H1 (cell line): Measurements from ENCODE around the gene PFKFB3.

Source experiments
- EZH2 ChIP-seq: fragments of 200-600 bp; sonication (generic); IDR thresholded peaks from 2 replicates; pipeline ENCODE4 v1.7.1; 2012; ENCODE audit warnings: low read depth, mild to moderate bottlenecking, moderate library complexity, low read length, inconsistent platforms; ENCODE audit not compliant: severe bottlenecking
- HDAC2 ChIP-seq, 2 experiments: fragments of 300-600 bp in 1 of 2; sonication (generic) in 1 of 2; IDR thresholded peaks; 2 replicates each; pipeline ENCODE4 v1.6.1; 2011 to 2012; ENCODE audit warnings: low read depth in 2 of 2, low read length in 2 of 2, mild to moderate bottlenecking in 2 of 2, moderate library complexity in 2 of 2, borderline replicate concordance in 1 of 2, inconsistent platforms in 1 of 2
- JUN ChIP-seq: IDR thresholded peaks from 2 replicates; pipeline ENCODE4 v1.6.1; 2011; ENCODE audit warnings: low read depth, mild to moderate bottlenecking, improper control_type of control experiment, low read length
- POLR2AphosphoS5 ChIP-seq: IDR thresholded peaks from 2 replicates; pipeline ENCODE4 v1.6.1; 2011; ENCODE audit warnings: low read depth, low read length
- RAD21 ChIP-seq, 2 experiments: IDR thresholded peaks in 1 of 2; conservative IDR thresholded peaks in 1 of 2; 2 replicates each; pipeline ENCODE4 v1.6.1; 2011; ENCODE audit warnings: low read depth in 2 of 2, low read length in 2 of 2, improper control_type of control experiment in 1 of 2, inconsistent platforms in 1 of 2, mild to moderate bottlenecking in 1 of 2, moderate library complexity in 1 of 2
- RXRA ChIP-seq: IDR thresholded peaks from 2 replicates; pipeline ENCODE4 v1.6.1; 2011; ENCODE audit warnings: low read depth, mild to moderate bottlenecking, low read length, moderate library complexity; ENCODE audit not compliant: insufficient read depth
- ZNF274 ChIP-seq: IDR thresholded peaks from 2 replicates; pipeline ENCODE4 v1.7.0; 2012; ENCODE audit warnings: low read length, borderline replicate concordance; ENCODE audit errors: extremely low read depth
- TF ChIP-seq, protein P1 (sequence below), 3 experiments: IDR thresholded peaks; 1 replicate in 2 of 3; 2 replicates in 1 of 3; pipeline versions ENCODE4 v1.5.1 to v1.6.1; 2011; ENCODE audit warnings: low read length in 3 of 3, mild to moderate bottlenecking in 3 of 3, inconsistent platforms in 2 of 3, low read depth in 1 of 3, moderate library complexity in 1 of 3; ENCODE audit not compliant: insufficient read depth in 1 of 3; ENCODE audit errors: control extremely low read depth in 1 of 3

DNA sequence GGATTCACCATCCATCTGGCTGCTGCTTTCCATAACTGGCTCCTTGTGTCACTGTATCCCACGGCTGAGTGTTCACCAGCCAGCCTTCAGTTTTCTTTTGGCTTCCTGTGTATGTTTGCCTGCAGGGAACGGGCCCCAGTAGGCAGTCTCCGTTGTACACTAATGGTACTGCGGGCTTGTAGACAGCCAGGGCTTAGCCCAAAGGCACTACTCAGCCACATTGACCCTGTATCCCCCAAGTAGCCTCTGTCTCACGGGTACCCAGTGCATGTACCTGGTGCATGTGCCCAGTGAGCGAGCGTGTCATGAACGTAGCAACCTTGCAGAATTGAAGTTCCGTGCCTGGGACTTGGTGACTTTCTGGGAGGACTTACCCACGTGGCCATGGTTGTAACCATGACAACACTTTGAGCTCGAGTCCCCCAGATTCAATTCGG is 6.1 kb downstream of the PFKFB3 start:
- TF ChIP-seq EZH2 = no peak
- TF ChIP-seq ZNF274 = no peak
- TF ChIP-seq, protein P1, sequence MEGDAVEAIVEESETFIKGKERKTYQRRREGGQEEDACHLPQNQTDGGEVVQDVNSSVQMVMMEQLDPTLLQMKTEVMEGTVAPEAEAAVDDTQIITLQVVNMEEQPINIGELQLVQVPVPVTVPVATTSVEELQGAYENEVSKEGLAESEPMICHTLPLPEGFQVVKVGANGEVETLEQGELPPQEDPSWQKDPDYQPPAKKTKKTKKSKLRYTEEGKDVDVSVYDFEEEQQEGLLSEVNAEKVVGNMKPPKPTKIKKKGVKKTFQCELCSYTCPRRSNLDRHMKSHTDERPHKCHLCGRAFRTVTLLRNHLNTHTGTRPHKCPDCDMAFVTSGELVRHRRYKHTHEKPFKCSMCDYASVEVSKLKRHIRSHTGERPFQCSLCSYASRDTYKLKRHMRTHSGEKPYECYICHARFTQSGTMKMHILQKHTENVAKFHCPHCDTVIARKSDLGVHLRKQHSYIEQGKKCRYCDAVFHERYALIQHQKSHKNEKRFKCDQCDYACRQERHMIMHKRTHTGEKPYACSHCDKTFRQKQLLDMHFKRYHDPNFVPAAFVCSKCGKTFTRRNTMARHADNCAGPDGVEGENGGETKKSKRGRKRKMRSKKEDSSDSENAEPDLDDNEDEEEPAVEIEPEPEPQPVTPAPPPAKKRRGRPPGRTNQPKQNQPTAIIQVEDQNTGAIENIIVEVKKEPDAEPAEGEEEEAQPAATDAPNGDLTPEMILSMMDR (IDR thresholded peaks at IDR 0.05; ENCODE audit: control extremely low read depth in 1 of 3, insufficient read depth in 1 of 3, low read depth in 1 of 3, low read length in 3 of 3) = no peak
- TF ChIP-seq POLR2AphosphoS5 = no peak
- TF ChIP-seq RAD21 (IDR thresholded peaks at IDR 0.05 in 1 of 2, conservative IDR thresholded peaks at IDR 0.05 in 1 of 2; ENCODE audit: low read depth in 2 of 2, low read length in 2 of 2) = no peak
- no peak for TF ChIP-seq HDAC2 (IDR thresholded peaks at IDR 0.05; ENCODE audit: borderline replicate concordance in 1 of 2, low read depth in 2 of 2, low read length in 2 of 2)
- TF ChIP-seq JUN = no peak
- no peak for TF ChIP-seq RXRA
